ENCODE data around the gene CD27.
"Not testable (repeated sequence)": the region's sequence is repeated elsewhere in the genome, so short reads cannot be mapped to it uniquely, and the experiment has no call there.

Gene CD27

GRCh38 chr12:6462234-6462995 is 17.7 kb downstream of the CD27 start:
- no peak for DNase-seq

- no peak for DNase-seq
Measured at GRCh38 chr12:6463216-6463615, 18.5 kb downstream of the CD27 start.

GRCh38 chr12:6463858-6464257 is 19.1 kb downstream of the CD27 start:
- DNase-seq = no peak

GRCh38 chr12:6464531-6464930 is 19.8 kb downstream of the CD27 start:
- DNase-seq = no peak

GRCh38 chr12:6465467-6466183 is 20.9 kb downstream of the CD27 start:
- peak; percentile 82 for DNase-seq

GRCh38 chr12:6466184-6466573 is 21.4 kb downstream of the CD27 start:
- no peak for DNase-seq

- not testable (repeated sequence) for DNase-seq
Measured at GRCh38 chr12:6466751-6467150, 22.0 kb downstream of the CD27 start.

GRCh38 chr12:6467571-6468282 is 23.0 kb downstream of the CD27 start:
- not testable (repeated sequence) for DNase-seq

- no peak for DNase-seq
Measured at GRCh38 chr12:6468283-6468575, 23.5 kb downstream of the CD27 start.

- no peak for DNase-seq
Measured at GRCh38 chr12:6469092-6469491, 24.3 kb downstream of the CD27 start.

- no peak for DNase-seq
Measured at GRCh38 chr12:6469609-6470374, 25.0 kb downstream of the CD27 start.

- peak; percentile 97 for DNase-seq
Measured at GRCh38 chr12:6470375-6471163, 25.8 kb downstream of the CD27 start, which contains the start of gene VAMP1. VAMP1 (minus strand) TSS chr12:6470677; CDS start chr12:6470531, 146 bp downstream.

- DNase-seq = no peak
Measured at GRCh38 chr12:6471989-6472360, 27.2 kb downstream of the CD27 start.

- no peak for DNase-seq
Measured at GRCh38 chr12:6472491-6472890, 27.7 kb downstream of the CD27 start.

- not testable (repeated sequence) for DNase-seq
Measured at GRCh38 chr12:6475233-6475975, 30.6 kb downstream of the CD27 start.

GRCh38 chr12:6476489-6476888 is 31.7 kb downstream of the CD27 start:
- DNase-seq = no peak

GRCh38 chr12:6477601-6478377 is 33.0 kb downstream of the CD27 start:
- DNase-seq = not testable (repeated sequence)

- DNase-seq = no peak
Measured at GRCh38 chr12:6478416-6478815, 33.7 kb downstream of the CD27 start.

GRCh38 chr12:6488240-6488639 is 43.5 kb downstream of the CD27 start:
- DNase-seq = no peak

GRCh38 chr12:6489449-6489848 is 44.7 kb downstream of the CD27 start:
- no peak for DNase-seq

- not testable (repeated sequence) for DNase-seq
Measured at GRCh38 chr12:6490673-6491072, 45.9 kb downstream of the CD27 start.

All from NCI-H1694 (cell line).